Mucosa of descending colon (tissue), 3 donors: ENCODE data around the gene PIK3CD. TPM values are rescaled to one million over a fixed set of nuclear protein-coding genes. Genes with fewer than 3 reads are reported as not detected.
A peak's percentile ranks its signal among the peaks of the same experiment; 100 is the strongest.

Experiments
- ATAC-seq: fragments of 200-7000 bp; cut with Tn5 transposase; one replicate; pipeline ENCODE4 v1.9.1; 2020; ENCODE audit warnings: mild to moderate bottlenecking, moderate library complexity
- DNase-seq, 3 donors: peaks; one replicate each; pipeline ENCODE4 v3.0.0-alpha.2; 2020
- H3K36me3 ChIP-seq: fragments of 200-600 bp; one replicate; pipeline ENCODE4 v1.8.0; 2021; ENCODE audit warnings: low read depth, mild to moderate bottlenecking
- H3K4me1 ChIP-seq: fragments of 200-600 bp; one replicate; pipeline ENCODE4 v1.8.0; 2021; ENCODE audit warnings: low read depth, mild to moderate bottlenecking
- H3K4me3 ChIP-seq: fragments of 200-600 bp; one replicate; pipeline ENCODE4 v1.8.0; 2021; ENCODE audit warnings: mild to moderate bottlenecking
- H3K9me3 ChIP-seq: fragments of 200-600 bp; one replicate; pipeline ENCODE4 v1.8.0; 2021; ENCODE audit warnings: mild to moderate bottlenecking
- CTCF ChIP-seq: fragments of 200-600 bp; IDR thresholded peaks from one replicate; pipeline ENCODE4 v1.8.0; 2022; ENCODE audit warnings: antibody characterized with exemption, mild to moderate bottlenecking
- intact Hi-C, 2 donors: fragments of 100-400 bp; cut with DNase I in 1 of 2; cut with micrococcal nuclease in 1 of 2; formaldehyde crosslinking; loops; one replicate each; pipeline versions ENCODE4 v1.11.0 to v1.11.1; 2022; cut with DNase I, micrococcal nuclease
- total RNA-seq, 3 donors: library from RNA; stranded (reverse); fragmentation: NEBNext Ultra II Directional in 2 of 3; extraction: Animal tissue kit (Norgen Biotek cat#: 25700) in 2 of 3; gene quantifications; one replicate each; pipeline versions ENCODE4 v1.2.1 to v1.2.4, GENCODE V29; 2021 to 2023
- donor health status: DM: no; HTN: no; CAD: no; lungs with moderate emphysema.
- donor health status: DM: no; HTN: no; CAD: no.
- donor health status: DM: no; HTN: yes; CAD: no.

Gene PIK3CD
- total RNA-seq, 3 donors from 2014 or later, result 4.6 to 11.7 (median 4.8) TPM

- H3K4me3 ChIP-seq, result no peak overlapping the region
- intact Hi-C loops, result no loop called here
- TF ChIP-seq CTCF, result no peak
- ATAC-seq (no peak), DNase-seq (no peak)
- H3K36me3 ChIP-seq, result peaks cover 48% of the 10 kb centered on the region
- no peaks in the 10 kb centered on the region for H3K9me3 ChIP-seq
- H3K4me1 ChIP-seq, result no peaks in the 10 kb centered on the region
Observed at GRCh38 chr1:9731051-9731537, 79.6 kb downstream of the PIK3CD start.

GRCh38 chr1:9731561-9731960 lies 80.0 kb downstream of the PIK3CD start:
- no peak for ATAC-seq
- no peak for DNase-seq
- H3K36me3 ChIP-seq, result peaks cover 48% of the 10 kb centered on the region

GRCh38 chr1:9732123-9732971 lies 80.8 kb downstream of the PIK3CD start:
- Histone ChIP-seq H3K36me3 (peaks cover 48% of the 10 kb centered on the region), H3K4me1 (no peaks in the 10 kb centered on the region), H3K9me3 (no peaks in the 10 kb centered on the region), H3K4me3 (no peak overlapping the region)
- TF ChIP-seq CTCF, result no peak
- ATAC-seq (no peak), DNase-seq (no peak)
- intact Hi-C loops, result no loop called here

More at GRCh38 chr1:9731561-9731960, 80.0 kb downstream of the PIK3CD start:
- no peak for TF ChIP-seq CTCF
- no peaks in the 10 kb centered on the region for H3K4me1 ChIP-seq
- H3K4me3 ChIP-seq, result no peak overlapping the region
- intact Hi-C loops, result no loop called here
- H3K9me3 ChIP-seq, result no peaks in the 10 kb centered on the region

- no peaks in the 10 kb centered on the region for H3K9me3 ChIP-seq
- no peak overlapping the region for H3K4me3 ChIP-seq
- no peak for ATAC-seq
- H3K36me3 ChIP-seq, result peaks cover 48% of the 10 kb centered on the region
- no peak for TF ChIP-seq CTCF
- intact Hi-C loops, result no loop called here
- no peaks in the 10 kb centered on the region for H3K4me1 ChIP-seq
- peak in 1 of 3 donors; percentile 6 for DNase-seq
Observed at GRCh38 chr1:9733160-9733789, 81.7 kb downstream of the PIK3CD start.

- H3K36me3 ChIP-seq, result peaks cover 40% of the 10 kb centered on the region
- H3K9me3 ChIP-seq, result no peaks in the 10 kb centered on the region
- no peak for ATAC-seq
- TF ChIP-seq CTCF, result no peak
- H3K4me3 ChIP-seq, result no peak overlapping the region
- DNase-seq, result peak in 1 of 3 donors; percentile 29
- H3K4me1 ChIP-seq, result no peaks in the 10 kb centered on the region
- intact Hi-C loops, result no loop called here
Observed at GRCh38 chr1:9735800-9736199, 84.3 kb downstream of the PIK3CD start.
